Measurements from ENCODE around the gene SETD1B.
A peak's percentile ranks its signal among the peaks of the same experiment; 100 is the strongest.
"Not testable (repeated sequence)": the region's sequence is repeated elsewhere in the genome, so short reads cannot be mapped to it uniquely, and the experiment has no call there.

Gene SETD1B

GRCh38 chr12:121803861-121804416 lies at the start of gene SETD1B:
Gene SETD1B (plus strand): TSS chr12:121804009. CDS start chr12:121804738, 729 bp downstream.
- peak; percentile 66 for DNase-seq

GRCh38 chr12:121754836-121755235 lies 49.0 kb upstream of the SETD1B start:
- DNase-seq = no peak

- DNase-seq = no peak
These were observed 48.2 kb upstream of the SETD1B start for GRCh38 chr12:121755591-121755990.

GRCh38 chr12:121758536-121758935 lies 45.3 kb upstream of the SETD1B start:
- not testable (repeated sequence) for DNase-seq

DNA sequence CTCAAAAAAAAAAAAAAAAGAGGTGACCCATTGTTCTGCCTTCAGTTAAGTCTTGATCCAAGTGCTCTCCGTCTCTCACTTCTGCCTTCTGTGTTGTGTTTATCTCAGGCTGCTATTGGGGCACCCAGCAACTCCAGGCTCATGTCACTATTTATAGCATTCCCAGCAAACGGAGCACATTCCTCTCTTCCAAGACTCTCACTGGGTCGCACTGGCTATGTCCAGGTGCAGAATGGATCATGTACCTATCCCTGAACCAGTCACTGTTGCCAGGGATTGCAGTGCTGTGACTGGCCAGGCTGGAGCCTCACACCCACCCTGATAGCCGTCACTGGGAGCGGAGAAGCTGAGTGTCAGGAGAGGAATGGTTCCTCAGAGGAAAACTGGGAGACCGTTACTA lies 41.5 kb upstream of the SETD1B start:
- no peak for DNase-seq

GRCh38 chr12:121764808-121765207 lies 39.0 kb upstream of the SETD1B start:
- no peak for DNase-seq

- no peak for DNase-seq
These were observed 38.2 kb upstream of the SETD1B start for GRCh38 chr12:121765573-121765972.

DNA sequence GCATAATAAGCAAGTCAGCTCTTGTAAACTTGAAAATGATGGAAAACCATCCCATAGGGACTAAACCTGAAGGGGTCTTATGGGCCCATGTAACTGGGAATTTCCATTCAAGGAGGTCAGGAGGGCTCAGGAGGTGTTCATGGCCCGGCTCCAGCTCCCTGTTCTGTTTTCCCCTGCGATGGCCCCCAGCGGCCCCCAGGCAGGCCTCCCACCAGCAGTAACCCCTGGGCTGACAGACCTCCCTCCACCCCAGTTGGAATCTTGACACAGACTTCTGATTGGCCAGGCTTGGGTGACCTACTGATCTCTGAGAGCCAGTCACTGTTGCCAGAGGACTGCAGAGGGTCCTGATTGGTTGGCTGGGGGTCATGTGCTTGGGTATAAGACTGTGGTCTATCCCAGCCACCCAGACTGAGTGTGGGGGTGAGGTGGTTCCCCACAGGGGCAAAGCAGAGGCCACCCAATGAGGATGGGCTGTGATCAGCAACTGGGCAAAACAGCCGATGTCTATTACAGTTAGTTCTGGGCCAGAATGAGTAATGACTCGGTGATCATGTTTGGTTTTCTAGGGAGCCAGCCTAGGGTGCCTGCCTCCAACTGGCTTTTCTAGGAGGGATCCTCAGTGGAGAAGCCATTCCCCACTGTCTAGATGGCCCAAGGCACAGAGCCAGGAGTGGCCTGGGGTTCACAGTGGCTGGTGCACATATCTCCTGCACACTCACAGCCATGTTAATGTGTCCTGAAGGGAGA lies 37.3 kb upstream of the SETD1B start:
- DNase-seq = no peak

- no peak for DNase-seq
These were observed 36.2 kb upstream of the SETD1B start for GRCh38 chr12:121767525-121768016.

- DNase-seq = no peak
These were observed 34.4 kb upstream of the SETD1B start for GRCh38 chr12:121769297-121769830.

DNA sequence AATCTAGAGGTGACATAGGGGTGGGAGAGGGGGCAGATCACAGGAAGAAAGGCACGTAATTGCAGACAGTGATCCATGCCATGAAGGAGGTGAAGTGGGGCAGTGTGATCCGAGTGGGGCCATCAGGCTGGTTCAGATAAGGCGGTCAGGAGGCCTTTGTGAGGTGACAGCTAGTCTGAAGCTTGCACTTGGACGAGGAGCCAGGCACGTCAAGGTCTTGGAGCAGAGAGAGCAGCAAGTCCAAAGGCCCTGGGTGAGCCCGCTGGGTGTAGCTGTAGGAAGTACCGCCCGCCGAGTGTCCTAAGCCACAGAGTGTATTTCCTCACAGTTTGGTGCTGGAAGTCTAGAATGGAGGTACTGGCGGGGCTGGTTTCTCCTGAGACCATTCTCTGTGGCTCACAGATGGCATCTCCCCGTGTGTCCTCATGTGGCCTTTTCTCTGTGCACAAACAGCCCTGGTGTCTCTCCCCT lies 33.9 kb upstream of the SETD1B start:
- no peak for DNase-seq

DNA sequence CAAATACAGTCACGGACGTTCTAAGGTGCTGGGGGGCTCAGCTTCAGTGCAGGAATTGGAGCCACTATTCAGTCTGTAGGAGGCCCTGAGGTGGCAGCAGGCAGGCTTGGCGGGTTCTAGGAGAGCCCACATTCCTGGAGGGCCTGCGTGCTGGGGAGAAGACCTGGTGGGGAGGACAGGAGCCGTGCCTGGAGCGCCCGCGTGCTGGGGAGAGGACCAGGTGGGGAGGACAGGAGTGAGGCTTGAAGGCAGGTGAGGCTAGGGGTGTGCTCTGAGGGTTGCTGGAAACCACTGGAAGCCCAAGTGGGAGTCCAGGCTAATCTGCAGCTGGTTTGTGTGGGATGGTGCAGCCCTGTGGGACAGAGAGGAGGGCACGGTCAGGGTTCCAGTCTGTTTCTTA lies 33.4 kb upstream of the SETD1B start:
- no peak for DNase-seq

- DNase-seq = no peak
These were observed 32.8 kb upstream of the SETD1B start for GRCh38 chr12:121770813-121771625.

DNA sequence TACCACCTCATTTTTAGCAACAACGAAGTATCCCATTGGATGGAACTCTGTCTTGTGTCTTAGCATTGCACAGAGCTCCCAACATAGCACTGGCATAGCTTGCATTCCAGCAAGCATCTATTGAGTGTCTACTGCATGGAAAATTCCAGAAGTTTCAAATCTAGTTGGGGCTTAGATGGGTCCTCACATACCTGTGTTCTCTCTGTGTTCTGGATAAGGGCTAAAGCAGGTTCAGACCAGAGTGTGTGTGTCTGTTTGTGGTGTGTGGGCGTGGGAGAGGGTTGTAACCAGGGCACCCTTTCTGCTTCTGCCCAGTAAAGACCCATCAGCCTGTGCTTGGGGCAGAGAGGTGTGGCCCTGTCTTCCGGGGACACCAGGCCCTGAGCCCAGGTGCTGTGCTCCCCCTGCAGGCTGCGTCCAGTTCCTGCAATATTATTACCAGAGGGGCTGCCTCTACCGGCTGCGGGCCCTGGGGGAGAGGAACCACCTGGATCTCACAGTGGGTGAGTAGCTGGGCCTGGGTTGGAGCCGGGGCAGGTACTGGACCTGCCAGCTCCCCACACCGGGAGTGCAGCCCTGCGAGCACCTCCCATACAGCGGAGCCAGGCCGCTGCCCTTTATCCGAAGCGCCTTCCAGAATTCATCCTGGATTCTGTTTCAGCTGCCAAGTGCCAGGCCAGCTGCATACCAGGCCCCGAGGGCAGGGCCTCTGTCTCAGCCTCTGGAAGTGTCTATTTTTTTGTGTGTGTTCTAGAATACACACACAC lies 30.6 kb upstream of the SETD1B start:
- peak; percentile 12 for DNase-seq

- no peak for DNase-seq
These were observed 28.8 kb upstream of the SETD1B start for GRCh38 chr12:121774968-121775474.

DNA sequence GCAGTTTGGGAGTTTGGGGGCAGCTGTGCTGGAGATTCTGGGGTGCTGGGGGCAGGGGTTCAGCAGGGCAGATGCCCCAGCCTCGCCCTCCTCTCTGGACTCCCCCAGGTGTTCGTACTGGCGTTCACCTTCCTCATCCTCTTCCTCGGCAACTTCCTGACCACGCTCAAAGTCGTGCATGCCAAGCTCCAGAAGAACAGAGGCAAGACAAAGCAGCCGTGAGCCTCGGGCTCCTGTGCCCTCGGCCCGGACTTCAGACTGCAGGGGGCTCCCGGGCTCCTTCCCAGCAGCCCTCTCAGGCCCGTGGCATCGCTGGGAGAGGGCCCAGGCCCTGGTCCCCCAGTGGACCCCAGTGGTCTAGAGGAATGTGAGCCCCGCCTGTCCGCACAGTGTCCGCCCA lies 28.3 kb upstream of the SETD1B start:
- no peak for DNase-seq

DNA sequence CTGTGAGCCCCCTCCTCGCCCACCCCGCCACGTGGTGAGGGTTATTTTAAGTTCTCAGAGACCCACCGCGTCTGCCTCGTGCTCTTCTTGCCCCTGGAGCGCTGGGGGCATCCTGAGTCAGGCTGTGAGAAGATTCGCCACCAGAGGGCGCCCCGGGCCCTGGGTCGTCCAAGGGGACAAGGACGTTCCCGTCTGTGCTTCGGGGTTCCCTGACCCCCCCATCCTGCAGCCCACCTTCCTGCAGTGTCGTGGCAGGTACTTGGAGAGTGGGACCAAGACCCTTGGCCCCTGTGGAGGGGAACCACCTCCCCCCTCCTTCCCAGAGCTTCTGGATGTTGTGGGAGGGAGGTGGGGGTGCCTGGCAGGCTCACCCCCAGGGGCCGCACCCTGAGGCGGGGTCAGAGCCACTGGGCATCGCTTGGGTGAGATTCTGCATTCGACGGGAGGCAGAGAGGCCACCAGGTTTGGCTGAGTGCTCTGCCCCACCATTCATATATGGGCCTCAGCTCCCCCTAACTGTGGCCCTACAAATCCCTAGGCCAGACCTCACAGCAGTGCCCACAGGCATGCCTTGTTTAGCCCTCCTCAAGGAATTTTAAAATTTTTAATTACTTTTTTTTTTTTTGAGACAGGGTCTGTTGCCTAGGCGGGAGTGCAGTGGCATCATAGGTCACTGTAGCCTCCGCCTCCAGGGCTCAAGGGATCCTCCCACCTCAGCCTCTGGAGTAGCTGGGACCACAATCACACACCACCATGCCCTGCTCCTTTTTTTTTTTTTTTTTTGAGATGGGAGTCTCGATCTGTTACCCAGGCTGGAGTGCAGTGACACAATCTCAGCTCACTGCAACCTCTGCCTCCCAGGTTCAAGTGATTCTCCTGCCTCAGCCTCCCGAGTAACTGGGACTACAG lies 27.4 kb upstream of the SETD1B start:
- DNase-seq = peak; percentile 62

DNA sequence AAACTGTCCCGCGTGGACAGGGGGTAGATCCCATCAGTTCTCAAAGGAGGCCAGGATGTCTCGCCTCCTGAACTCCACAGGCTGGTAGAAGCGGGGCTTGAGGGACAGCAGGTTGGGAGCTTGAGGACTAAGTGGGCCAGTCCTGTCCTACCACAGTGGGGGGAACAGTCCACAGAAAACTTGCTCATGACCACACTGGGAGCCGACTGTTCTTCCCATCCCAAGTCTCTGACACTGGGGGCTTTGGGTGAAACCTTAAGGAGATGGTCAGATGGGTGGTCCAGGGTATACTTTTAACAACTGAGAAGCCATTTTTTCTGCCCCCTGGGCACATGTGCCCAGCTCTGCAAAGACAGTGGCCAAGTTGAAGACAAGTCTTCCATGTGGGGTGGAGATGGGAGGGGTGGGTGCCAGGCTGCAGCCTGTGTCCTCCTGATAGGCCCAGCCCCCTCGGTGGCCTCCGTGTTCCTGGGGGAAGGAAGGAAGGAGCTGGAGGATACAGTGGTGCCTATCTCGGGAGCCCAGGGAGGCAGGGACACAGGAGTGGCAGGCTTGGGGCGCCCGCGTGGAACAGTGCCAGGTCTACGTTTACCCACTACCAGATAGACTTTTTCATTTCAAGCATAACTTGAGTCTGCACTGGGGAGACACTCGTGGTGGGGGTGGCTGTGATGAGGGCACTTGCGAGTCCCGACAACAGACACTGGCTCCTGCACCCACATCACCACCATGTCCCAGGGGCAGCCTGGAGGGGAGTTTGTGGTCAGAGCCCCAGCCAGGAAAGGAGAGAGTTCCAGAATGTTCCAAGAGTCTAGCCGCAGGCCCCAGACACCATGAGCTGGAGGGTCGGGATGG lies 25.0 kb upstream of the SETD1B start:
- no peak for DNase-seq

DNA sequence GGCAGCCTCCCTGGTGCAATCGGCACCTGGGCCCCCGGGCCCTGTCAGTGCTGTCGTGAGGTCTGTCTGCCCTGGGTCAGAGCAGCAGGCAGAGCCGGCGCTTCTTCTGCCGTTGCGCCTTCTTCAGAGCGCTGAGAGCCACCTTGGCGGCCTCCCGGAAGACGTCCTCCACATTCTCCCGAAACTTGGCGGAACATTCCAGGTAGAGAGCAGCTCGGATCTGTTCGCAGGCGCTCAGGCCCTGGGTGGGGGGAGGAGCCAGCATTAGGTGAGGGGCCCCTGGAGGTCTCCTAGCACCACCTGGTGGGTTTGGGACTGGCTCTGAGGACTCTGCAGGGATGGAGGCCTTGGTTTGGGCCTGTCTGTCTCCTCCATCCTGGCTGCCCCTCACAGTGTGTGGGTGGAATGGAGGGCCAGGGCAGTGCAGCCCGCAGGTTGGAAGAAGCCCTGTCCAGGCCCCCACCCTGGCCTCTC lies 24.4 kb upstream of the SETD1B start:
- no peak for DNase-seq

GRCh38 chr12:121780429-121780828 lies 23.4 kb upstream of the SETD1B start:
- DNase-seq = no peak
